ENCODE measurements around the gene IL3RA. TPM values are rescaled to one million over a fixed set of nuclear protein-coding genes. Genes with fewer than 3 reads are reported as not detected.

Gene IL3RA
- total RNA-seq, 1 experiment from 2014 or later: 0.26 TPM

DNA sequence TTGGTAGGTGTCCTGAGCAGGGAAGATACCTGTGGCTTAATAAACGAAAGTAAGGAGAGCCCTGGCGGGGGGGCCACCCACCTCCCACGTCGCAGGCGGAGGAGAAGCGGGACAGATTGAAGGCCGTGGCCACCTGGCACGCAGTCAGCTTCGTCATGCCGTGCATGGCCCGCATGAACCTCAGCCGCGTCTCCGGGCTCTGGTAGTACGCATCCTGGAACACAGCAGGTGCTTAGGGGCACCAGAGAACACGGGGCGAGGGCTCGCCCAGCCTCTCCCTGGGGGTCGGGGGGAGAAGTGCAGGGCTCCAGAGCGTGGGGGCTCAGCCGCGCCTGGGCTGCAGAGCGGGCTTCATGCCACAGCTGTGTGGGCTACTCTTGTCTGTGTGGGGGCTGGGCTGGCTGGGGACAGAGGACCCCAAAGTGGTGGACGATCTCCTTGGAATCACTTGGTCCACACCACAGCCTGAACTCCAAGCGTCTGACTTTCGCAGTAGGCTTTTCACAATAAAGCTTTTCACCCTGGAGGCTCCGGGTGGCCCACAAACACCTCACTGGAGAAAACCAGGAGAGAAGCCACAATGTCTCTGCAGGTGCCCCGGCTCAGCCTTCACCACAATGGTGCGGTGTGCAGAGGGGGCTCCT lies 82.4 kb downstream of the IL3RA start (continued):
- TF ChIP-seq, protein P1, sequence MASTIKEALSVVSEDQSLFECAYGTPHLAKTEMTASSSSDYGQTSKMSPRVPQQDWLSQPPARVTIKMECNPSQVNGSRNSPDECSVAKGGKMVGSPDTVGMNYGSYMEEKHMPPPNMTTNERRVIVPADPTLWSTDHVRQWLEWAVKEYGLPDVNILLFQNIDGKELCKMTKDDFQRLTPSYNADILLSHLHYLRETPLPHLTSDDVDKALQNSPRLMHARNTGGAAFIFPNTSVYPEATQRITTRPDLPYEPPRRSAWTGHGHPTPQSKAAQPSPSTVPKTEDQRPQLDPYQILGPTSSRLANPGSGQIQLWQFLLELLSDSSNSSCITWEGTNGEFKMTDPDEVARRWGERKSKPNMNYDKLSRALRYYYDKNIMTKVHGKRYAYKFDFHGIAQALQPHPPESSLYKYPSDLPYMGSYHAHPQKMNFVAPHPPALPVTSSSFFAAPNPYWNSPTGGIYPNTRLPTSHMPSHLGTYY (CRISPR knock-in tag; IDR thresholded peaks at IDR 0.05): peak; percentile 6; the same call in 1 of the 2 replicates
- TF ChIP-seq EMX1 (CRISPR knock-in tag; IDR thresholded peaks at IDR 0.05) (peak; percentile 85), HMGA2 (CRISPR knock-in tag; IDR thresholded peaks at IDR 0.05) (no peak), SOX15 (CRISPR knock-in tag; IDR thresholded peaks at IDR 0.05) (no peak)

DNA sequence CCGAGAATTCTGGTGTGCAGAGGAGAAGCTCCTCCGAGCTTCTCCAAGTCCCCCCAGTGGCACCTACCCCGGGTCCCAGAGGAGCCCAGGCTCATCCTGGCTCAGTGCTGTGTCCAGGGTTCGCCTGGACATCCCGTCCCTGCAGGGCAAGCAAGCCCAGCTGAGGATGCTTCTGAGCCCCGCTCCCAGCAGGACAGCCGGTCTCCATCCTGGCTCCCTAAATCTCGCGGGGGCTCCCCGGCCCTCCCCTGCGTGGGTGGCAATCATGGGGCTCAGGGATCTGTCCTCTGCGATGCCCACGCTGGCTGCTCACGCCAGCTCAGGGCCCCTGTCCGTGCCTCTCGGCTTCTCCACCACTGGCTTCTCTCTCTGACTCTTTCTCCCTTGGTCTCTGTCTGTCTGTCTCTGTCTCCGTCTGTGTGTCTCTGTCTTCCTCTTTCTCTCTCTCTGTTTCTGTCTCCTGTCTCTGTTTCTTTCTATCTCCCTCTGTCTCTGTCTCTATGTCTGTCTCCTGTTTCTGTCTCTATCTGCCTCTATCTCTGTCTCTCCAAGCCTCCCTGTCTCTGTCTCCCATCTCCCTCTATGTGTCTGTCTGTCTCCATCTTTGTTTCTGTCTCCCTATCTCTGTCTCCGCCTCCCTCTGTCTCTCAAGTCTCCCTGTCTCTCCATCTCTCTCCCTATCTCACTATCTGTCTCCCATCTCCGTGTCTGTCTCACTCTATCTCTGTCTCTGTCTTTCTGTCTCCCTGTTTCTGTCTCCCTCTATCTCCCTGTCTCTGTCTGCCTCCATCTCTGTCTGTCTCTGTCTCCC lies 83.2 kb downstream of the IL3RA start:
- ATAC-seq: peak; percentile 8
- H3K27ac Mint-ChIP-seq: peak overlapping the region; percentile 90
- POLR2A ChIA-PET: no interaction called here

DNA sequence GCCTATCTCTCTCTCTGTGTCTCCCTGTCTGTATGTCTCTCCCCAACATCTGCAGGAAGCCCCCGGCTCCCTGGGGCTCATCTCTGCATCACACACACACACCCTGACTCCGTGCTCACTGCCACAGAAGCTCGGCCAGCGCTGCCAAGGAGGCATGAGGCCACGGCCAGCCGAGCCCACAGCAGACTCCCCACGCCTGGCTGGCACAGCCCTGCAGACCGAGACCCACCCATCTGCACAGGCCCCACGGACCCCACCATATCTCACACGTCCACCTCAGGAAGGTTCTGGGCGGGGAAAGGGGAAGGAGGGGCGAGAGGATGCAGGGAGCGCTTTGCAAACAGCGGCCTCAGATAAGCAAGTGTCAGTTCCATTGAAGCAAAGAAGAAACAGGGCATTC lies 83.8 kb downstream of the IL3RA start:
- Mint-ChIP-seq H3K27ac (peak overlapping the region; percentile 90), H3K4me3 (no peak overlapping the region)
- peak; percentile 4 for ATAC-seq

More for the DNA sequence above, 83.2 kb downstream of the IL3RA start:
- peak; percentile 9 for DNase-seq (ENCODE audit: low spot score)
- CTCF ChIA-PET: no interaction called here
- peaks cover 27% of the 10 kb centered on the region for H3K9me3 Mint-ChIP-seq
- peaks cover 12% of the 10 kb centered on the region for H3K4me1 Mint-ChIP-seq
- peaks cover 53% of the 10 kb centered on the region for H3K36me3 Mint-ChIP-seq
- H3K4me3 Mint-ChIP-seq: no peak overlapping the region
- TF ChIP-seq ZNF671 (CRISPR knock-in tag; IDR thresholded peaks at IDR 0.05): 0 out of 2 replicates have a peak, but pooled peaks have one; percentile 7
- no peak for TF ChIP-seq FOXP1 (CRISPR knock-in tag; IDR thresholded peaks at IDR 0.05; ENCODE audit: borderline replicate concordance)
- TF ChIP-seq ZNF416 (CRISPR knock-in tag; IDR thresholded peaks at IDR 0.05): no peak
- TF ChIP-seq, protein P2, sequence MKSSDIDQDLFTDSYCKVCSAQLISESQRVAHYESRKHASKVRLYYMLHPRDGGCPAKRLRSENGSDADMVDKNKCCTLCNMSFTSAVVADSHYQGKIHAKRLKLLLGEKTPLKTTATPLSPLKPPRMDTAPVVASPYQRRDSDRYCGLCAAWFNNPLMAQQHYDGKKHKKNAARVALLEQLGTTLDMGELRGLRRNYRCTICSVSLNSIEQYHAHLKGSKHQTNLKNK (CRISPR knock-in tag; IDR thresholded peaks at IDR 0.05): peak; percentile 31; the same call in 1 of the 2 replicates
- TF ChIP-seq, protein P3, sequence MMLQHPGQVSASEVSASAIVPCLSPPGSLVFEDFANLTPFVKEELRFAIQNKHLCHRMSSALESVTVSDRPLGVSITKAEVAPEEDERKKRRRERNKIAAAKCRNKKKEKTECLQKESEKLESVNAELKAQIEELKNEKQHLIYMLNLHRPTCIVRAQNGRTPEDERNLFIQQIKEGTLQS (CRISPR knock-in tag; conservative IDR thresholded peaks at IDR 0.05): no peak
- no peak for TF ChIP-seq ZNF138 (CRISPR knock-in tag; conservative IDR thresholded peaks at IDR 0.05)
- TF ChIP-seq, protein P4, sequence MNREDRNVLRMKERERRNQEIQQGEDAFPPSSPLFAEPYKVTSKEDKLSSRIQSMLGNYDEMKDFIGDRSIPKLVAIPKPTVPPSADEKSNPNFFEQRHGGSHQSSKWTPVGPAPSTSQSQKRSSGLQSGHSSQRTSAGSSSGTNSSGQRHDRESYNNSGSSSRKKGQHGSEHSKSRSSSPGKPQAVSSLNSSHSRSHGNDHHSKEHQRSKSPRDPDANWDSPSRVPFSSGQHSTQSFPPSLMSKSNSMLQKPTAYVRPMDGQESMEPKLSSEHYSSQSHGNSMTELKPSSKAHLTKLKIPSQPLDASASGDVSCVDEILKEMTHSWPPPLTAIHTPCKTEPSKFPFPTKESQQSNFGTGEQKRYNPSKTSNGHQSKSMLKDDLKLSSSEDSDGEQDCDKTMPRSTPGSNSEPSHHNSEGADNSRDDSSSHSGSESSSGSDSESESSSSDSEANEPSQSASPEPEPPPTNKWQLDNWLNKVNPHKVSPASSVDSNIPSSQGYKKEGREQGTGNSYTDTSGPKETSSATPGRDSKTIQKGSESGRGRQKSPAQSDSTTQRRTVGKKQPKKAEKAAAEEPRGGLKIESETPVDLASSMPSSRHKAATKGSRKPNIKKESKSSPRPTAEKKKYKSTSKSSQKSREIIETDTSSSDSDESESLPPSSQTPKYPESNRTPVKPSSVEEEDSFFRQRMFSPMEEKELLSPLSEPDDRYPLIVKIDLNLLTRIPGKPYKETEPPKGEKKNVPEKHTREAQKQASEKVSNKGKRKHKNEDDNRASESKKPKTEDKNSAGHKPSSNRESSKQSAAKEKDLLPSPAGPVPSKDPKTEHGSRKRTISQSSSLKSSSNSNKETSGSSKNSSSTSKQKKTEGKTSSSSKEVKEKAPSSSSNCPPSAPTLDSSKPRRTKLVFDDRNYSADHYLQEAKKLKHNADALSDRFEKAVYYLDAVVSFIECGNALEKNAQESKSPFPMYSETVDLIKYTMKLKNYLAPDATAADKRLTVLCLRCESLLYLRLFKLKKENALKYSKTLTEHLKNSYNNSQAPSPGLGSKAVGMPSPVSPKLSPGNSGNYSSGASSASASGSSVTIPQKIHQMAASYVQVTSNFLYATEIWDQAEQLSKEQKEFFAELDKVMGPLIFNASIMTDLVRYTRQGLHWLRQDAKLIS (CRISPR knock-in tag; IDR thresholded peaks at IDR 0.05; ENCODE audit: borderline replicate concordance): no peak
- TF ChIP-seq NR3C1 (CRISPR knock-in tag; conservative IDR thresholded peaks at IDR 0.05; ENCODE audit: low read depth): no peak
- H3K27me3 Mint-ChIP-seq (ENCODE audit: low read depth): no peaks in the 10 kb centered on the region

More for the DNA sequence above, 83.8 kb downstream of the IL3RA start:
- ChIA-PET POLR2A (no interaction called here), CTCF (no interaction called here)
- Mint-ChIP-seq H3K4me1 (peaks cover 12% of the 10 kb centered on the region), H3K9me3 (peaks cover 33% of the 10 kb centered on the region), H3K36me3 (peaks cover 57% of the 10 kb centered on the region), H3K27me3 (ENCODE audit: low read depth) (no peaks in the 10 kb centered on the region)
- peak; percentile 25; the same call in 1 of the 2 replicates for TF ChIP-seq FOXP1 (CRISPR knock-in tag; IDR thresholded peaks at IDR 0.05; ENCODE audit: borderline replicate concordance)
- TF ChIP-seq ZNF138 (CRISPR knock-in tag; conservative IDR thresholded peaks at IDR 0.05): peak; percentile 66; the same call in 1 of the 2 replicates
- TF ChIP-seq, protein P5, sequence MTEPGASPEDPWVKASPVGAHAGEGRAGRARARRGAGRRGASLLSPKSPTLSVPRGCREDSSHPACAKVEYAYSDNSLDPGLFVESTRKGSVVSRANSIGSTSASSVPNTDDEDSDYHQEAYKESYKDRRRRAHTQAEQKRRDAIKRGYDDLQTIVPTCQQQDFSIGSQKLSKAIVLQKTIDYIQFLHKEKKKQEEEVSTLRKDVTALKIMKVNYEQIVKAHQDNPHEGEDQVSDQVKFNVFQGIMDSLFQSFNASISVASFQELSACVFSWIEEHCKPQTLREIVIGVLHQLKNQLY (CRISPR knock-in tag; IDR thresholded peaks at IDR 0.05): no peak
- peak; percentile 32; the same call in 1 of the 2 replicates for TF ChIP-seq ZNF416 (CRISPR knock-in tag; IDR thresholded peaks at IDR 0.05)
- DNase-seq (ENCODE audit: low spot score): peak; percentile 10
